Motor neuron (in vitro differentiated cells): Measurements from ENCODE around the gene RAD9A. TPM values are rescaled to one million over a fixed set of nuclear protein-coding genes. Genes with fewer than 3 reads are reported as not detected.
A peak's percentile ranks its signal among the peaks of the same experiment; 100 is the strongest.

Experiments
- ATAC-seq, 8 experiments: fragments of 200-7000 bp; cut with Tn5 transposase; replicated peaks in 6 of 8; 2 replicates each; pipeline ENCODE4 v1.8.0; 2021; ENCODE audit warnings: mild to moderate bottlenecking in 8 of 8, moderate library complexity in 8 of 8
- H3K27ac ChIP-seq, 2 donors: fragments of 250-450 bp; sonication (Bioruptor Pico); 2 replicates each; pipeline ENCODE4 v1.9.0; 2021; ENCODE audit warnings: antibody characterized with exemption in 2 of 2, mild to moderate bottlenecking in 2 of 2, moderate library complexity in 1 of 2
- H3K4me1 ChIP-seq, 2 donors: fragments of 250-450 bp; sonication (Bioruptor Pico); replicated peaks in 1 of 2; 2 replicates each; pipeline ENCODE4 v1.6.1; 2021; ENCODE audit warnings: antibody characterized with exemption in 2 of 2, mild to moderate bottlenecking in 2 of 2, moderate library complexity in 1 of 2
- H3K4me3 ChIP-seq, 5 donors: fragments of 250-450 bp; sonication (Bioruptor Pico); 2 replicates each; pipeline ENCODE4 v1.9.0; 2021; ENCODE audit warnings: antibody characterized with exemption in 5 of 5, mild to moderate bottlenecking in 5 of 5, moderate library complexity in 4 of 5
- WGBS, 10 experiments: fragments of 450-650 bp; shearing (Covaris generic); methylation state at CpG; one replicate each; pipeline ENCODE4 v1.0.0; 2022; 5-methylcytosine and 5-hydroxymethylcytosine counted together
- in situ Hi-C, 9 experiments: fragments of 400-800 bp; cut with MboI; loops; one replicate each; pipeline ENCODE4 v1.15.0; 2021; ENCODE audit warnings: low sequenced_read_pairs in 9 of 9, low pct_unique_long_range_greater_than_20kb in 2 of 9; ENCODE audit not compliant: unreplicated experiment in 9 of 9
- total RNA-seq, 8 experiments: library from RNA; unstranded; fragments of 300-600 nt; gene quantifications; 2 replicates each; pipeline versions ENCODE4 v1.2.3 to v1.2.4, GENCODE V29; 2022

Gene RAD9A
- total RNA-seq, 8 experiments from 2014 or later = 4.0 to 25.5 (median 16.2) TPM

DNA sequence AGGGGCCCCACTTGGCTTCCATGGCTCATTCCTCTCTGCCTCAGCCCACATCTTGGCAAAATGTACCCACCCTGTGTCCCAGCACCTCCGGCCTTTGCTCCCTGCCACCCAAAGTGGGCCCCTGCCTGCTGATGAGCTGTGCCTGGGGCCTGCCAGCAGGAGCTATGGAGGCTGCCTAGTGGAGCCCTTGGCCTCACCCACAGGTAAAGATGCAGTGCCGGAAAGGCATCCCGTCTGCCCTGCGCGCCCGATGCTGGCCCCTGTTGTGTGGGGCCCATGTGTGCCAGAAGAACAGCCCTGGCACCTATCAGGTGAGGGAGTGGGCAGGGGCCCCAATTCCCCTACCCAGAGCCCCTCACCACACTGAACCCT is 13.4 kb downstream of the RAD9A start:
- Histone ChIP-seq H3K27ac (no peak overlapping the region), H3K4me3 (no peak overlapping the region), H3K4me1 (peaks cover 19 to 23% of the 10 kb centered on the region in 2 donors)
- in situ Hi-C loops = no loop called here
- no CpG with 5 or more reads among the region's 6 CpGs for WGBS, 10 experiments
- ATAC-seq = no peak

DNA sequence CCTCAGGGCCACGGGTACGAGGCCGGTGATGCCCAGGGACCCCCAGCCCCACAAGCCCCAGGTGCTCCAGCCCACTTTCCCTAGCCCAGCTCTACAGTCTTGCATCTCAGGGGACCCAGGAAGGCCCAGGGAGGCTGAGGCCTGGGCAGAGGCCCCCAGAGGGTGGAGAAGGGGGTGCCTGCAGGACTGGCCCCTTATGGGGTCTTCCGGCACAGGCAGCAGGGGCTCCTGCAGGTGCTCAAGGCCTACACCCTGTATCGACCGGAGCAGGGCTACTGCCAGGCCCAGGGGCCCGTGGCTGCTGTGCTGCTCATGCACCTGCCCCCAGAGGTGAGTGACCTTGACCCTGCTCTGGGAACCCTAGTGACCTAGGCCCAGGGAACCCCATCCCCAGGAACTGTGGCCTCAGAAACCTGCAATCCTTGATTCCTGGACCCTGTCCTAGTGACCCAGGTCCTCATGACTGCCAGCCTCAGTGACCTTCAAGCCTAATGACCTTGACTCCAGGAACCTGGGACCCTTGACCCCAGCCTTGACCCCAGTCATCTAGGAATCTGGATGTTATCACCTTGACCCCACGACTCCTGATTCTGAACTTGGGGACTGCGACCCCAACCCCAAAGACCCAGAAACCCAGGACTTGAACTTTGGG is 14.0 kb downstream of the RAD9A start:
- Histone ChIP-seq H3K4me1 (peaks cover 17 to 23% of the 10 kb centered on the region in 2 donors), H3K27ac (no peak overlapping the region), H3K4me3 (no peak overlapping the region)
- 0 to 82% (median 43%) methylated on average over 1 to 2 of the region's 9 CpGs; no CpG with 5 or more reads in 7 of the 10 experiments for WGBS, 10 experiments
- in situ Hi-C loops = no loop called here
- no peak for ATAC-seq

DNA sequence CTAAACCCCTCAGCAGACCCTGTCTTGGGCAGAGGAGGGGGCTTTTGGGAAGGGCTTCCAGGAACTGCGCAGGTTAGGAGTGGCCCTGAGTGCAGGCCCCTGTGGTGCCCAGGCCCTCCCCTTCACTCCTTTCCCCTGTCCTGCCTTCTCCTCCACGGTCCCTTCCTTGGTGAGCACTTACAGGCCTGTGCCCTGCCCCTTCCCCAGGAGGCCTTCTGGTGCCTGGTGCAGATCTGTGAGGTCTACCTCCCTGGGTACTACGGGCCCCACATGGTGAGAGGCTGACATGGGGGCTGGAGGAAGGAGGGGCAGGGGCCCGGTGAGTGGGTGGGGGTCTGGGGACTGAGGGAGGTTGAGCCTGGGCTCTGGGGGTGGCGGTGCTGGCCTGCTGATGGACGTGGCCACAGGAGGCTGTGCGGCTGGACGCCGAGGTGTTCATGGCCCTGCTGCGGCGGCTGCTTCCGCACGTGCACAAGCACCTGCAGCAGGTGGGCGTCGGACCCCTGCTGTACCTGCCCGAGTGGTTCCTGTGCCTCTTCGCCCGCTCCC is 14.7 kb downstream of the RAD9A start:
- ATAC-seq = no peak
- peaks cover 17 to 23% of the 10 kb centered on the region in 2 donors for H3K4me1 ChIP-seq
- no peak overlapping the region for H3K27ac ChIP-seq
- no peak overlapping the region for H3K4me3 ChIP-seq
- in situ Hi-C loops = no loop called here
- 90% methylated on average over 2 of the region's 18 CpGs; no CpG with 5 or more reads in 9 of the 10 experiments for WGBS, 10 experiments

DNA sequence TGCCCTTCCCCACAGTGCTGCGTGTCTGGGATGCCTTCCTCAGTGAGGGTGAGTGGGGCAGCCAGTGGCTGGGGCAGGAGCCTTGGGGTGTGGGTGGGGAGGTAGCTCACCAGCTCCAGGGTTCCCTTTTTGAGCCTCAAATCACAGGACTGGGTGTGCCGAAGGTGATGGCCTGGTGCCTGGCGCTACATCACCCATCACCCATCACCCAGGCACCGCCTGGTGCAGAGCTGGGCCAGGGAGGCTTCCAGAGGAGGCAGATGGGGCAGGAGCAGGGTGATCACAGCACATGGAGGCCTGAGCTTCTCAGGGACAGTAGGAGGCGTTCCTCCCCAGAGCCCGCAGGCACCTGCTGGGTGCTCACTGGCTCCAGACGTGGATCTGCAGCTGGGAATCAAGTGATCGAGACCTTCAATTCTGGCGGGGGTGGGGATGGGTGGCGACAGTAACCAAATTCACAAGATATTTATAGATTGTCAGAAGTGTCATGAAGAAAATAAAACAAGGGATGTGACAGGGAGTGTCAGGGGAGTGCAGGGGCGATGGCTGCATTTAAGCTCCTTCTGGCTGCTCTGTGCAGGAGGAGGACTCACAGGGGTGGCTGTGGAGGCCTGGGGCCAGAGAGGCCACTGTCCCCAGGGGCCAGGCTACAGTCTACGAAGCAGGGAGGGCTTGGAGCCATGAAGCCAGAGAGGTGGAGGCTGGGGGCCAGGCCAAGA is 15.3 kb downstream of the RAD9A start:
- no peak overlapping the region for H3K4me3 ChIP-seq
- 0 to 80% (median 68%) methylated on average over 1 to 6 of the region's 12 CpGs; no CpG with 5 or more reads in 6 of the 10 experiments for WGBS, 10 experiments
- no peak overlapping the region for H3K27ac ChIP-seq
- peak; percentile 6 to 74 (median 28) for ATAC-seq
- in situ Hi-C loops = no loop called here
- peaks cover 17 to 21% of the 10 kb centered on the region in 2 donors for H3K4me1 ChIP-seq

DNA sequence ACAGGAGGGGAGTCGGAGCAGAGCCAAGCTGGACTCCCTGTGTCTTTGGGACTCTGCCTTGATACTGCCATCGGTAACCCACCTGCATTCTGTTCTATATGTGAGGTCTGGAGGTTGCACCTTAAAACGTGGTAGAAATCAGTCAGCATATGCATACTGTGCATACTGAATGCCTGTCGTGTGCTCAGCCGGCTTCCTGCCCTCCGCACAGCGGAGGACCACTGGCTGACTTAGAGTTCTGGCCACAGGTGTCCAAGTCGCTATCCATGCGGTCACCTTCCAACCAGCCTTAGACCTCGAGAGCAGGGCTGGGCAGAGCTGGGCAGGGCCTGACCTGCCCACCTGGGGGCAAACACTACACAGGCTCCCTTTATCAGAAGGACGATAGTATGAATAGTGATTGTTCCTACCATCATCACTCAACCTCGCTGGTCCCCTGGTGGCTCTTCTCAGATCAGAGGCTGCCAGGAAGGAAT is 15.9 kb downstream of the RAD9A start:
- no peak for ATAC-seq
- Histone ChIP-seq H3K4me3 (no peak overlapping the region), H3K27ac (no peak overlapping the region), H3K4me1 (peaks cover 17 to 19% of the 10 kb centered on the region in 2 donors)
- 20 to 100% (median 63%) methylated on average over 1 to 5 of the region's 12 CpGs; no CpG with 5 or more reads in 2 of the 10 experiments for WGBS, 10 experiments
- in situ Hi-C loops = no loop called here

DNA sequence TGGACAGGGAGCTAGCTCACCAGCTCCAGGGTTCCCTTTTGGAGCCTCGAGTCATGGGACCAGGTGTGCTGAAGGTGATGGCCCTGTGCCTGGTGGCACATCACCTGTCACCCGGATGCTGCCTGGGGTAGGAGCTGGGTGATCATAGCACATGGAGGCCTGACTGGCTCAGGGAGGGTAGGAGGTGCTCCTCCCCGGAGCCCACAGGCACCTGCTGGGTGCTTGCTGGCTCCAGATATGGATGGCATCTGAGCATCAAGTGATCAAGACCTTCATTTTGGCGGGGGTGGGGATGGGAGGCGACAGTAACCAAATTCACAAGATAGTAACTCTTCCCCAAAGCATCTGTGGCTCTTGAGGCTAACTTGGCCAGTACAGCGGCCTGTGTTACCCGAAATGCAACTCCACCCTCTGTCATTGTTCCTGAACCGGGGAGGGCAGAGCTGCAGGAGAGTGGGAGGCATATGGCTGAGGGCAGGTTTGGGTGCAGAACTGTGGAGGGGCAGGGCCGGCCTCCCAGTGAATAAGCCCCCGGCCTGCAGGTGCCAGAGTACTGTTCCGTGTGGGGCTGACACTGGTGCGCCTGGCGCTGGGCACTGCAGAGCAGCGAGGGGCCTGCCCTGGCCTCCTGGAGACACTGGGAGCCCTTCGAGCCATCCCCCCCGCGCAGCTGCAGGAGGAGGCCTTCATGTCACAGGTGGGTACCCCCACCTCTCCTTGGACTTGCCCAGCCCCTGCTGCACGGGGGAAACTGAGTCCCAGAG is 16.8 kb downstream of the RAD9A start:
- H3K4me1 ChIP-seq = peaks cover 17 to 19% of the 10 kb centered on the region in 2 donors
- no peak overlapping the region for H3K4me3 ChIP-seq
- H3K27ac ChIP-seq = no peak overlapping the region
- in situ Hi-C loops = no loop called here
- WGBS, 10 experiments = 25 to 100% (median 73%) methylated on average over 1 to 6 of the region's 18 CpGs; no CpG with 5 or more reads in 4 of the 10 experiments
- ATAC-seq = no peak

DNA sequence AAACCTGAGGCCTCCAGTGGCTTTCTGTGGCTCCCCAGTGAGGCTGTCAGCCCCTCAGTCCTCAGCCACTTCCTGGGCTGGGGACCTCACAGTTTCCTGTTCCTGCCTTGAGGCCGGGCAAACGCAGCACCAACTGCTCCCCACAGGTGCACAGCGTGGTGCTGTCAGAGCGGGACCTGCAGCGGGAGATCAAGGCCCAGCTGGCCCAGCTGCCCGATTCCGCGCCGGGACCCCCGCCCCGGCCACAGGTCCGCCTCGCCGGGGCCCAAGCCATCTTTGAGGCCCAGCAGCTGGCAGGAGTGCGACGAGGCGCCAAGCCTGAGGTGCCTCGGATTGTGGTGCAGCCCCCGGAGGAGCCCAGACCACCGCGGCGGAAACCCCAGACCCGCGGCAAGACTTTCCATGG is 17.5 kb downstream of the RAD9A start:
- no peak overlapping the region for H3K27ac ChIP-seq
- WGBS, 10 experiments = 70 to 80% methylated on average over 1 to 2 of the region's 24 CpGs; no CpG with 5 or more reads in 8 of the 10 experiments

DNA sequence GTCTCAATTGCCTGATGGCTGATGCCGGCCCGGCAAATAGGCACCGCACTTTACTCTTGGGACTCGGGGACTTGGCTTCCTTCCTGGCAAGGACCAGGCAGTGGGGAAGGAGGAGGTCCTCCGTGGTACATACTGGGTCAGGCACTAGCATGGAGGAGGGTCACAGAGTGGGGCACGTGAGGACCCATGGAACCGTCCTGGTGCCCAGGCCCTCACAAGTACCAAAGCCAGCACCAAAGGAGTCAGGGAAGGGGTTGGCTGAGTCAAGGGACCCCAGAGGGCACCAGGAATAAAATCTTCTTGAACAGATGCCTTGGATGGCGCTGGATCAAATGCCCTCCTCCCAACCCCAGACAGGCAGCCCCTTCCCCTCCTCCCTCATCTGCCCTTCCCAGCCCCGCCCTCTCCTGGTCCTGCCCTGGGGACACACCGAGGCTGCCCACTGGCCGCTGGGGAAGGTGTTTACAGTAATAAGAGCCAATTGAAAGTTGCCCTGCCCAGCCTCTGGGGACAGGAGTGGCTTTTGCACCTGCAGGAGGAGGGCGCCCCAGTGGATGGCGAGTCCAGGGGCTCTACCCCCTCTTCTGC is 18.1 kb downstream of the RAD9A start:
- 20 to 75% (median 49%) methylated on average over 1 to 4 of the region's 13 CpGs; no CpG with 5 or more reads in 6 of the 10 experiments for WGBS, 10 experiments
- no peak overlapping the region for H3K27ac ChIP-seq
- peak in 4 of 8 experiments; percentile 10 to 31 (median 16) for ATAC-seq
- no peak overlapping the region for H3K4me3 ChIP-seq
- in situ Hi-C loops = no loop called here
- peaks cover 17 to 19% of the 10 kb centered on the region in 2 donors for H3K4me1 ChIP-seq

More for the DNA sequence above, 17.5 kb downstream of the RAD9A start:
- ATAC-seq = no peak
- Histone ChIP-seq H3K4me1 (peaks cover 17 to 19% of the 10 kb centered on the region in 2 donors), H3K4me3 (no peak overlapping the region)
- in situ Hi-C loops = no loop called here

DNA sequence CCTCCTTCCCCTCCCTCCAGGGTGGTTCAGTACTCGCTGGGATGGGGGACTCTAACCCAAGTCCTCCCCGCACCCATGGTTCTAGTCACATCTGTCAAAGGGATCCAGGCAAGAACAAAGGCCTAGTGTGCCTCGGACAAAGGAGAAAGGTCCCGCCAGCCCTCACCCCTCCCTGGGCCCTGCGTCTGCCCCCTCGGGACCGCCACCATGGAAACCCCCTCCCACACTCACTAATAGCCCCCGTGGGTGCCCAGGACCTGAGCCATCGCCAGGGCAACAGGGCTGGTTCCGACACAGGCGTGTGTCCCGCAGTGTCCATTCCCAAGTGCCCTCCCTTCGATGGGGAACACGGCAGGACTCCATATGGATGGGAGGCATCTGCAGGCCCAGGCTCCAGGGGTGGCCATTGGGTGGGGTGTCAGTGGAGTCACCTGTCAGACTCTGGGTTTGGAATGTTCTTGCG is 18.6 kb downstream of the RAD9A start:
- Histone ChIP-seq H3K27ac (no peak overlapping the region), H3K4me3 (no peak overlapping the region), H3K4me1 (peaks cover 17 to 19% of the 10 kb centered on the region in 2 donors)
- WGBS, 10 experiments = 73% methylated on average over 5 of the region's 15 CpGs; no CpG with 5 or more reads in 9 of the 10 experiments
- in situ Hi-C loops = no loop called here
- peak in 5 of 8 experiments; percentile 16 to 45 (median 27) for ATAC-seq

DNA sequence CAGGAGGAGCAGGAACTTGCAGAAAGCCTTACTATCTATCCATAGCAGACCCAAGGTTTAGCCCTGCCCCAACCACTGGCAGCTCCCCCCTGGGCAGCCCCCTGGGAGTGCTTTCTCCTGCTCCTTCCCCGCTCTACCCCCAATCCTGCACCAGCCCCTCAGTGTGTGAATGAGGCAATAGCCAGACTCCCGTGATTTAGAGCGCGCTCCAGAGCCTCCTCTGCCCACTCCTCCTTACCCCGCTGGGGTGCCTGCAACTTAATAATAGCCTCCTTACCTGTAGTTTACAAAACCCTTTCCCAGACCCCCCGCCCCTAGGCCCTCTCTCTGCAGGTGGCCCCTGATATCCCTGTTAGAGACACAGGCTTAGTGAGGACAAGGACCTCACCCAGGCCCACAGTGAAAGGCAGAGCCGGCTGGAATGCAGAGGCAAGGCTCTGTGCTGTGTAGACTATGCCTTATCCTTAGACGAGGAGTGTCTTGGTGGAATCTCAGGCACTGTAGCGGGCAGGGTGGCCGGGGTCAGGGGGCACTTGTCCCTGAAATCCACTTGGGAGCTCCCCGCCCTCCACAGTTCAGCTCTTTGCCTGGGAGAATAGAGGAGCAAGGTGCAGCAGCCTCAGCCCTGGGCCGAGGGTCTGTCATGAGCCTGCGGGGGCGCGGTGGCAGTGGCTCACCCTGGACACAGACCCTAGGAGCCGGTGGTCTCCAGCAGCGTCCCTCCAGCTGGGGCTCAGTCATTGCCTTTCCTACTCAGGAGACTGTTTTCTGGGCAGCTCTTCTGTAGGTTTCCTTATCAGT is 19.4 kb downstream of the RAD9A start:
- no peak overlapping the region for H3K27ac ChIP-seq
- no peak overlapping the region for H3K4me3 ChIP-seq
- no peak for ATAC-seq
- WGBS, 10 experiments = 14 to 90% (median 48%) methylated on average over 2 to 12 of the region's 17 CpGs; no CpG with 5 or more reads in 4 of the 10 experiments
- H3K4me1 ChIP-seq = peaks cover 17 to 19% of the 10 kb centered on the region in 2 donors
- in situ Hi-C loops = no loop called here

DNA sequence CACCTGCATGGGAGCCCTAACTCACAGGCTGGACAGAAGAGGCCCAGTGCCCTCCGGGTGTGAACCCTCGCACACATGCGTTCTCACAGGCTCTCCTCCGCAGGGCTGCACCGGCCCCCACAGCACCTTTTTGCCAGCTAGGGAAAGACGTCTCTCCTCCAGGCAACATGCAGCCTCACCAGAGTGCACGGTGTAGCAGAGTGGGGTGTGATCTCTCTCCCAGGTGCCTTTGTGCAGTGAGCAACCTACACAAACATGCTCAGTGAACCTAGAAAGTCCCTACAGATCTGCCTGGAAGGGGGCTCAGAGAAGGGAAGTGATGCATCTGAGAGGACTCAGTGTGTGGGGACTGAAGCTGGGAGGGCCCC is 20.0 kb downstream of the RAD9A start:
- Histone ChIP-seq H3K4me3 (no peak overlapping the region), H3K27ac (no peak overlapping the region), H3K4me1 (peaks cover 17 to 19% of the 10 kb centered on the region in 2 donors)
- in situ Hi-C loops = no loop called here
- ATAC-seq = no peak
- 17 to 90% (median 74%) methylated on average over 1 to 5 of the region's 7 CpGs; no CpG with 5 or more reads in 4 of the 10 experiments for WGBS, 10 experiments
